Measurements from ENCODE around the gene NCAPD2.

GRCh38 chr12:6562881-6563280 lies 69.0 kb downstream of the NCAPD2 start:
- TF ChIP-seq POLR2A (IDR thresholded peaks at IDR 0.05) (no peak), CTCF (IDR thresholded peaks at IDR 0.05) (no peak)
